GM12891 (cell line): ENCODE results near the gene RAET1L. TPM values are rescaled to one million over a fixed set of nuclear protein-coding genes. Genes with fewer than 3 reads are reported as not detected.
"Not testable (repeated sequence)": the region's sequence is repeated elsewhere in the genome, so short reads cannot be mapped to it uniquely, and the experiment has no call there.

Source experiments
- DNase-seq: peaks from one replicate; pipeline ENCODE4 v3.0.0; 2011; ENCODE audit warnings: low spot score; ENCODE audit not compliant: insufficient read length
- FAIRE-seq: peaks from 2 replicates; lab custom pipeline; 2011; peaks lifted over from hg19 to GRCh38; lab: Jason Lieb, UNC
- PAX5 ChIP-seq: IDR thresholded peaks from 2 replicates; pipeline ENCODE4 v1.6.1; 2011; ENCODE audit warnings: low read length, moderate library complexity, mild to moderate bottlenecking; ENCODE audit not compliant: insufficient read depth, severe bottlenecking
- POLR2A ChIP-seq: IDR thresholded peaks from 2 replicates; pipeline ENCODE4 v1.6.1; 2011; ENCODE audit warnings: low read depth, low read length, control low read depth
- POLR2AphosphoS5 ChIP-seq: IDR thresholded peaks from 2 replicates; pipeline ENCODE4 v1.6.1; 2011; ENCODE audit warnings: low read depth, low read length, control low read depth
- POU2F2 ChIP-seq: IDR thresholded peaks from 2 replicates; pipeline ENCODE4 v1.6.1; 2011; ENCODE audit warnings: low read depth, mild to moderate bottlenecking, control low read depth, low read length, moderate library complexity
- SPI1 ChIP-seq: IDR thresholded peaks from 2 replicates; pipeline ENCODE4 v1.6.1; 2011; ENCODE audit warnings: low read depth, low read length, control low read depth
- TAF1 ChIP-seq: IDR thresholded peaks from 2 replicates; pipeline ENCODE4 v1.6.1; 2011; ENCODE audit warnings: low read depth, low read length, control low read depth
- polyA plus RNA-seq: library from polyadenylated mRNA; unstranded; fragments of >200 nt; gene quantifications from one replicate; pipeline ENCODE4 v1.2.1, GENCODE V29; 2012; ENCODE audit warnings: low read depth, missing spikeins, inconsistent platforms; ENCODE audit not compliant: missing spikeins

Gene RAET1L, protein sequence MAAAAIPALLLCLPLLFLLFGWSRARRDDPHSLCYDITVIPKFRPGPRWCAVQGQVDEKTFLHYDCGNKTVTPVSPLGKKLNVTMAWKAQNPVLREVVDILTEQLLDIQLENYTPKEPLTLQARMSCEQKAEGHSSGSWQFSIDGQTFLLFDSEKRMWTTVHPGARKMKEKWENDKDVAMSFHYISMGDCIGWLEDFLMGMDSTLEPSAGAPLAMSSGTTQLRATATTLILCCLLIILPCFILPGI
- polyA plus RNA-seq: not detected

DNA sequence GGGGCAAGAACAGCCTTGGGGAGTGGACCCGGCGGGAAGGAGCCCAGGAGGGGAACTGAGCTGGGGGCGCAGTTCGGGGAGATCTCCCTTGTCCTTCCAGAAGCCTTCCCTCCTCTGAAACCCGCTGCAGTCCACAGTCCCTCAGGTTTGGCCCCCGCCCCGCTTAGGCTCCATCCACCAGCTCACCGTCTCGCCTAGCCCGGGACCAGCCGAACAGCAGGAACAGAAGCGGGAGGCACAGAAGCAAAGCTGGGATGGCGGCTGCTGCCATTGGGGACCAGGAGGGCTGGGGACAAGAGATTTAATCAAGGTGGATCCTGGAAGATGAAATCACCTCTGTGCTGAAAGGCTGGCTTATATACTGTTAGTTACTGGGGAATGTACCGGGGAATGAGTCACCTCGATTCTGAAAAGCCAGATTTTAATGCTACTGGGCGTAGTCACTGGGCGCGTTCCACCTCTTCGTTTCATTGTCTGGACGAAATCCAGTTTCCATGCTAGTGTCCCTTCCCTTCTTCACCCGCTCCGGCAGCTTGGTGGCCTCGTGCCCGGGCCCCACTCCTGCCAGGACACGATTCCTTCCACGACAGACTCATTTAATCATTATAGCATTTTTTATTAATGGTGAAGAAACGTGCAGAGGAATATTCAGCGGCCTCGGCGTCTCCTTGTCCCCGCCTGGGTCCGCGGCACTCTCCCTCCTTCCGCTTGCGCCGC is at the start of gene RAET1L:
Gene RAET1L, minus strand, starts transcription at position 332 of the 717 bp plus-strand sequence. Its CDS starts 61 bp downstream, at position 271.
- TF ChIP-seq PAX5: no peak
- TF ChIP-seq POLR2AphosphoS5: no peak
- no peak for TF ChIP-seq POU2F2
- TF ChIP-seq SPI1: no peak
- no peak for TF ChIP-seq TAF1
- no peak for TF ChIP-seq POLR2A
- FAIRE-seq: no peak
- no peak for DNase-seq

DNA sequence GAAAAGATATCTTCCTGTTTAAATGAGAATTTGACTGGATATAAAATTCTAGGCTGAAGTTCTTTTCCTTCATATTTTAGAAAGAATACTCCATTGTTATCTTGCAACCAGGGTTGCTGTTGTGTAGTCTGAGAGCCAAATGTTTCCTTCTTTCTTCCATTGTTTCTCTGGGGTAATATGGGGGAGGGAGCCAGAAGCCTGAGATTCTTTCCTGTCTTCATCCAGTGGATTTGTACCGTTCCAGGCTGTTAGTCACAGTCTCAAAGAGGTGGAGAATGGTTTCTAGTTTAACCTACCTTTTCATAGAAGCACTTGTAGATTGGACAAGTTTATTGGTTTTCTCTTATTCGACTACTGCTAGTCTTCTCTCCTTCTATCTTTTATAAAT is 49.7 kb upstream of the RAET1L start:
- no peak for DNase-seq
- no peak for TF ChIP-seq SPI1
- TF ChIP-seq PAX5: no peak
- no peak for FAIRE-seq

DNA sequence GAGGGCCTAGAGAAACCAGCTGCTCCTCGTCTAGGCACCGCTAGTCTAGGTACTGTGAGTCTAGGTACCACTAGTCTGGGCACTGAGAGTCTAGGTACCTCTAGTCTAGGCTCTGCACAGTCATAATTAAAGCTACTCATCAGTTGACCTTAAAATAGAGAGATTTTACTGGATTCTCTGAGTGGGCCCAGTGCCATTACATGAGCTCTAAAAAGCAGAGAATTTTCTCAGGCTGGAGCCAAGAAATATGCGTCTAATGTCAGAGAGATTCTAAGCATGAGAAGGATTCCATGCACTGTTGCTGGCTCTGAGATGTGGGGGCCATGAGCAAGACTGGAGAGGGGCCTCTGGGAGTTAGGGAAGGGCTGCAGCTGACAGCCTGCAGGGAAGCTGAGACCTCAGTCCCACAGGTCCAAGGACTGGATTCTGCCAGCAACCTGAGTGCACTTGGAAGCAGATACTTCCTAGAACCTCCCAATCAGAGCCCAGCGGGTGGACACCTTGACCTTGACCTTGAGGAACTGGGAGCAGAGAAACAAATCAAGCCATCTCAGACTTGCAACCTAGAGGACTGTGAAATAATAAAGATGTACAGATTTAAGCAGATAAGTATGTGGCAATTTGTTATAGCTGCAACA is 49.2 kb upstream of the RAET1L start:
- DNase-seq, FAIRE-seq: not testable (repeated sequence)

DNA sequence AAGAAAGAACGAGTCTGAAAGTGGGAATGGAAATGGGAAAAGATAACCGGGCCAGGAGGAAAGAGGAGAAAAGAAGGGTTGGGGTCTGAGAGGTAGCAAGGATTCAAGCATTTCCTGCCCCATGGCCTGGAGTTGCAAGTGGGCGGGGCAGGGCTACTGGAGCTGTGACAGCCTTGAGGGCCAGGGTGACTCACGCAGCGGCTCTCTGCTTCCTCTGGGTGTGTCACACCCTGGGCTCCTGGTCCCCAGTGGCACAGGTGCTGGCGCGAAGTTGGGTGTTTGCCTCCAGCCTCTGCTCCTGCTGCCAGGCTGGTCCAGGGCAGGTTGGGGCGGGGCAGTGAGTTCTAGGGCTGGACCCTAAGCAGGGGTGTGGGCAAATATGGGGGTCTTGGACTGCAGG is 46.9 kb upstream of the RAET1L start:
- no peak for DNase-seq
- no peak for FAIRE-seq
- no peak for TF ChIP-seq POLR2AphosphoS5
- no peak for TF ChIP-seq POLR2A
- TF ChIP-seq TAF1: no peak
- TF ChIP-seq PAX5: no peak
- TF ChIP-seq SPI1: no peak
- TF ChIP-seq POU2F2: no peak

DNA sequence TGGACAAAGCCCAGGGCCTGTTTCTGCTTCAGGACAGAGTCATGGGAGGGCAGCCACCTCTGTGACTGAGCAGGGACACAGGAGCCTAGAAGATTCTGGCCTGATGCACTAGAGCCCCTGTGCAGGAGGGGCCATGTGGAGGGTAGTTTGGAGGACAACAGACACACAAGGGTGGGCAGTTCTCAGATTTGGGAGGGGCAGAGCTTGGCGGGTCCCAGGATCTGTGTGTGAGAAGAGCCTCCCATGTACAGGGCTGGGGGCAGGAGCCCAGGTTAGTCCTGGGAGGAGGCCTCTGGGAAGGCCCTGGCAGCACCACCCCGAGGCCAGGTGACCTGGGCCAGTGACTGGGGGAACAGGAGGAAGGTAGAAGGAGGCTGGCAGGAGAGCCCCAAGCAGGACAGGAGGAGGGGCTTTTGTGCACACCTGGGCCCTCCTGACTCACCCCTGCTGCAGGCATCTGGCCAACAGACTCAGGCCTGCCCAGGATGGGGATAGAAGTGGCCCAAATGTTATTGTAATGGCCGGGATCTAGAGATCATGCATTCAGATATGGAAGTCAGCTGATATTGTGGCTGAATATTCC is 45.0 kb upstream of the RAET1L start:
- TF ChIP-seq PAX5 (no peak), TAF1 (no peak), POLR2A (no peak), POU2F2 (no peak), POLR2AphosphoS5 (no peak), SPI1 (no peak)
- FAIRE-seq (no peak), DNase-seq (no peak)

DNA sequence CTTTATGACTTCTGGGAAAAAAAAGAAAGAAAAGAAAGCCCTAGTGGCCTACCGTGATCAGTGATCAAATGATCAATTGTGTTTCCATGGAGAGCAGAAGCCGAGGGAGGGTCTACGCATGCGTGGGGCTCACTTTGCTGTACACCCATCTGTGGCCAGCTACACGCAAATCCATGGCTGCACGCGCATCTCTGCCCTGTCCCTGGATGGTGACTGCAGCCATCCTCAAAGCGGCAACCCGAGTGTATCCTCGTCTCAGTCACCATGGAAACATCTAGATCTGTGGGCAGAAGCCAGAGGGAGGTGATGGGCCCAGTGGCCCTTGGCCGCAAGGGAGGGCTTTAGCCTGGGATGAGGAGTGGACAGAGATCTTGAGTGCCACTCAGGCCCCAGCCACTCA is 44.4 kb upstream of the RAET1L start:
- DNase-seq (no peak), FAIRE-seq (no peak)

DNA sequence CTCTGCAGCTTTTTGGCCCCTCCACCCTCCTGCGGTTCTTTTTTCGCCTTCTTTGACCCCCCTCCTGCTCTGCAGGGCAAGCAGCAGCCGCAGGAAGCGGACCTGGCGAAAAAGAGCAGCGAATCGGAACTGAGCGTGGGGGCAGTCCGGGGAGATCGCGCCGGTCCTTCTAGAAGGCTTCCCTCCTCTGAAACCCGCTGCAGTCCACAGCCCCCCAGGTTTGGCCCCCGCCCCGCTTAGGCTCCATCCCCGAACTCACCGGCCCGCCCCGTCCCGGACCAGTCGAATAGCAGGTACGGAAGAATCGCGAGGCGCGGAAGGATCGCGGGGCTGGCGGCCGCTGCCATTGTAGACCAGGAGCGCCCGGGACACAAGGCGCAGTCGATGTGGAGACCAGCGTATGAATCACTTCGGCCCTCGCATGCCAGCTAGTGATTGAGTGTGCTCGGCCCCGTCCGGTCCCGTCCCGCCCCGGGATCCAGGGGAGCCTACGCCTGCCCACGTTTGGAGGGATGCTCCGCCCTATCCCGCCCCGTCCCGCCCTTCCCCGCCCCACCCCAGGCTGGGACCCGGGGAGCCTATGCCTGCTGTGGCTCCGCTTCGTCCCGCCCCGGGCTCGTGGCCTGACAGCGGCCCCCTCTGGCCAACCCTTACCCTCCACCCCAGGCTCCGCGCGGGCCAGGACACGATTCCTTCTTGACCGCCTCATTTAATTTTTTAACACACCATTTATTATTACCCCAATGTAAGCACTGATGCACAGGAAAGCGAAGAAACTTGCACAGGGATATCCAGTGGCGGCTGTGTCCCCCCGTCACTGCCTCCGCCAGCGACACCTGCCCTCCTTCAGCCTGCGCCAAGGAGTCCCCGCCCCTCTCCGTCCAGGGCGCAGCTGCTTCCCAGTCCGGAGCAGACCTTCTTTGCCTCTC is 43.7 kb upstream of the RAET1L start, which contains the start of gene ULBP3:
Gene ULBP3, minus strand, starts transcription at position 402 of the 929 bp plus-strand sequence. Its CDS starts 55 bp downstream, at position 347.
- DNase-seq (peak; percentile 73), FAIRE-seq (no peak)
- TF ChIP-seq POU2F2: no peak

More for the DNA sequence above, 44.4 kb upstream of the RAET1L start:
- TF ChIP-seq PAX5: no peak
- no peak for TF ChIP-seq POU2F2
- no peak for TF ChIP-seq SPI1
- no peak for TF ChIP-seq TAF1
- TF ChIP-seq POLR2A: no peak
- no peak for TF ChIP-seq POLR2AphosphoS5

DNA sequence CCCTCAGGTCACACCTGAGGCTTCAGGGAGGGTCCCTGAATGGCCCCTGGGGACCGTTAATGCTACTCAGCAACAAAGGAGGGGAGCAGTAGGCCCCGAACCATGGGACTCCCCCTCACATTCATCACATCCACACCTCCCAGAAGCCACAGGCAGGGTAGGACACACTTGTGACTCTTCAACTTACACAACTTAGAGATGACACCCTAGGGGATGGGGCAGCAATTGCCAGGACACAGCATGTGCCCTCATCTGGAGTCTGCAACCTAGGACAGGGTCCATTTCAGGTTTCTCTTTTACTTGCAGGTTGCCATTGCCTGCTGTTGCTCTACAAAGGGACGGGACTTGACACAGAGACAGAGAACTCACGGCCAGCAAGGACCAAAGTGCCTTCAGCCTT is 42.8 kb upstream of the RAET1L start:
- TF ChIP-seq POLR2AphosphoS5: no peak
- no peak for TF ChIP-seq TAF1
- no peak for TF ChIP-seq POU2F2
- TF ChIP-seq PAX5: no peak
- TF ChIP-seq POLR2A: no peak
- TF ChIP-seq SPI1: no peak
- FAIRE-seq (no peak), DNase-seq (no peak)

DNA sequence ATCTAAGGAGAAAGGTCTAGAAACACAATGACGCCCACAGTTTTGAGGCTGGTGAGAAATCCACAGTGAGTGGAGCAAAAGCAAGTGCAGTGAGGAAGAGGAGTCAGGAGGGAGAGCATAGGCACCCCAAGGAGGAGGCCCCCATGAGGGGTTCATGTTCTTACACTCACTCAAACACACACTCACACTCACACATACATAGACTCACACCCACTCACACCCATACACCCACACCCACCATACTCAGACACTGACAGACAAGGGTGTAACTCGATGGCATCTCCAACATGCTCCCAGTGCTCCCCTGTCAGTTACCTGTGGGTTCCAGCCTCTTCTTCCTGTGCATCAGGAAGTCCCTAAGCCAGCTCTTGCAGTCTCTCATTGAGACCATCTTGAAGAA is 39.8 kb upstream of the RAET1L start:
- no peak for FAIRE-seq
- no peak for TF ChIP-seq POLR2AphosphoS5

DNA sequence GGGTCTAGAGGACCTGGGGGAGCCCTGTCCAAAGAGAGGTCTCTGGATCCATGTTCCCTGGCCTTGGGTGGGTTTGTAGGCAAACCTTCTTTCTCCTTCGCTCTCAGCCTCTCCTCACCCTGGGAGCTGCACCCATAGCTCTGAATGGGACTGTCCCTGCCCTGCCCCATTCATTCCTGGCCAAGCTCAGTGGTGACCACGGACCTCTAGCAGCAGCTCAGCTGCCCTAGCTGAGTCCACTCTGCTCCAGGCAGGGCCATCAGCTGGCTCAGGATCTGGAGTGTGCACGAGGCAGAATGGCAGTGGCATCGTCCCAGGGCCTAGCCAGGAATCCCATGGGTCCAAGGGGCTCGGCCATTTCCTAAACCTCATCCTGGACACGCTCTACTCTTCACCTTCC is 38.3 kb upstream of the RAET1L start:
- no peak for TF ChIP-seq PAX5
- TF ChIP-seq POU2F2: no peak
- TF ChIP-seq POLR2AphosphoS5: no peak
- no peak for TF ChIP-seq TAF1
- no peak for TF ChIP-seq SPI1
- no peak for TF ChIP-seq POLR2A
- no peak for FAIRE-seq
- no peak for DNase-seq

More for the DNA sequence above, 39.8 kb upstream of the RAET1L start:
- no peak for DNase-seq

DNA sequence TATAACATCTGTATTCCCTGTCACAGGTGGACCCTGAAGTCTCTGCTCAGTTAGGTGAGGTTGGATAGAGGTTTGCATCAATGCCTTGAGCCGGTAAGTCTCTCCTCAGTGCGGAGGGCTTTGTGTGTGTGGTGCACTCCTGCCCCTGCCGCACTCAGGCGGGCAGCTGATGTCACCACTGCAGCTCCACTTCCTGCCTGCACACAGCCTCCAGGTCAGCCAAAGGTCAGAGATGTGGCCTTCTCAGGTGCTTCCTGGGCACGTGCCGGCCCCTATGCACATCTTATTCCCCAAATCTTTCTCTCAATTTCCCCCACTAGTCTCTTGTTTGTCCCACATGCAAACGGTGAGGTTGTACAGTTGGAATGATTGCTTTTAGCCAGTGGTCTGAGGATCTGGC is 34.6 kb upstream of the RAET1L start:
- FAIRE-seq: not testable (repeated sequence)

More for the DNA sequence above, 34.6 kb upstream of the RAET1L start:
- not testable (repeated sequence) for DNase-seq
